Choroid plexus epithelial cell (primary cell): ENCODE results near the gene ENPEP.
"Not testable (repeated sequence)": the region's sequence is repeated elsewhere in the genome, so short reads cannot be mapped to it uniquely, and the experiment has no call there.

ENCODE experiments used
- DNase-seq: peaks from one replicate; pipeline ENCODE4 v3.0.0-alpha.2; 2010; ENCODE audit warnings: low read depth
- H3K4me3 ChIP-seq: 2 replicates; pipeline ENCODE4 v1.5.1; 2011; ENCODE audit warnings: low read depth, mild to moderate bottlenecking, control low read depth, low read length, moderate library complexity
- TF ChIP-seq, protein P1 (sequence below): conservative IDR thresholded peaks from 2 replicates; pipeline ENCODE4 v1.5.1; 2011; ENCODE audit warnings: low read depth, mild to moderate bottlenecking, control low read depth, inconsistent platforms, low read length, moderate library complexity

ENPEP gene

GRCh38 chr4:110540581-110540980 is 64.6 kb downstream of the ENPEP start:
- peak; percentile 44 for DNase-seq
- TF ChIP-seq, protein P1, sequence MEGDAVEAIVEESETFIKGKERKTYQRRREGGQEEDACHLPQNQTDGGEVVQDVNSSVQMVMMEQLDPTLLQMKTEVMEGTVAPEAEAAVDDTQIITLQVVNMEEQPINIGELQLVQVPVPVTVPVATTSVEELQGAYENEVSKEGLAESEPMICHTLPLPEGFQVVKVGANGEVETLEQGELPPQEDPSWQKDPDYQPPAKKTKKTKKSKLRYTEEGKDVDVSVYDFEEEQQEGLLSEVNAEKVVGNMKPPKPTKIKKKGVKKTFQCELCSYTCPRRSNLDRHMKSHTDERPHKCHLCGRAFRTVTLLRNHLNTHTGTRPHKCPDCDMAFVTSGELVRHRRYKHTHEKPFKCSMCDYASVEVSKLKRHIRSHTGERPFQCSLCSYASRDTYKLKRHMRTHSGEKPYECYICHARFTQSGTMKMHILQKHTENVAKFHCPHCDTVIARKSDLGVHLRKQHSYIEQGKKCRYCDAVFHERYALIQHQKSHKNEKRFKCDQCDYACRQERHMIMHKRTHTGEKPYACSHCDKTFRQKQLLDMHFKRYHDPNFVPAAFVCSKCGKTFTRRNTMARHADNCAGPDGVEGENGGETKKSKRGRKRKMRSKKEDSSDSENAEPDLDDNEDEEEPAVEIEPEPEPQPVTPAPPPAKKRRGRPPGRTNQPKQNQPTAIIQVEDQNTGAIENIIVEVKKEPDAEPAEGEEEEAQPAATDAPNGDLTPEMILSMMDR: no peak
- H3K4me3 ChIP-seq: no peak overlapping the region

GRCh38 chr4:110540982-110541451 is 65.1 kb downstream of the ENPEP start:
- peak; percentile 72 for DNase-seq
- TF ChIP-seq, protein P1: no peak
- no peak overlapping the region for H3K4me3 ChIP-seq

GRCh38 chr4:110543577-110543976 is 67.6 kb downstream of the ENPEP start:
- TF ChIP-seq, protein P1: no peak
- no peak for DNase-seq
- no peak overlapping the region for H3K4me3 ChIP-seq

DNA sequence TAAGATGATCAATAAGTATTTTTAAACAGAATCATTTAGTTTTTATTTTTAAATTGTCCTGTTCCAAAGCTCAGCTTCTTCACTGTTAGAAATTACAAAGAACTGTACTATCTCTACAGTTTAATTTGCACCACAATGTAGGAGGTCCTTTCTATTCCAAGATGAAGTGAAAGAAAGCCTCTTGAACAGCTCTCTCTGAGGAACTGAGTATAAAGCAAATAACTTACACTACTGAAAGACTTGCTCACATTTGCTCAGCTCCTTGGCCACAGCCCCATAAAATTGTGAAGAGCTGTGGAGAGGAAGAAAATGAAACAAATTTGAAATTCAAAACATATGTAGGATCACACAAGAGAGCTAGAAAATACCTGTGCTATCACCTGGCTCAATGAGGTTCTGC is 68.6 kb downstream of the ENPEP start:
- no peak overlapping the region for H3K4me3 ChIP-seq
- TF ChIP-seq, protein P1: no peak
- DNase-seq: no peak

DNA sequence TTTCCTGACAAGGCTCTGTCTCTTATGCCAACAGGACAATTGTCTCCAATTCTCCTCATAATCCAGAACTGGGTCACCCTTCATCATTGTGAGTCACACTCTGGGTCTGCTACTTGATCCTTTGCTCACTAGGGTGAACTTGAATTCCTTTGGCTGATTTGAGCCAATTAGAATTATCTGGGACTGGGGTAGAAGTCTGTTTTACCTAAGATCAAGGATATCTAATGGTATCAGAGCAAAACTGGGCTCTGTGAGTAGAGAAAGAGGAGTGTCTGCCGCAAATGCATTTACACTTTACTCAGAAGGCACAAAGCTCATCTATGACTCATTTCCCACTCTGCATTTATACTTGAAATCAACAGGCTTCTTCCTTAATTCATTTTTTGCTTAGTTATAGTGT is 74.3 kb downstream of the ENPEP start:
- no peak overlapping the region for H3K4me3 ChIP-seq
- TF ChIP-seq, protein P1: no peak
- DNase-seq: peak; percentile 43

DNA sequence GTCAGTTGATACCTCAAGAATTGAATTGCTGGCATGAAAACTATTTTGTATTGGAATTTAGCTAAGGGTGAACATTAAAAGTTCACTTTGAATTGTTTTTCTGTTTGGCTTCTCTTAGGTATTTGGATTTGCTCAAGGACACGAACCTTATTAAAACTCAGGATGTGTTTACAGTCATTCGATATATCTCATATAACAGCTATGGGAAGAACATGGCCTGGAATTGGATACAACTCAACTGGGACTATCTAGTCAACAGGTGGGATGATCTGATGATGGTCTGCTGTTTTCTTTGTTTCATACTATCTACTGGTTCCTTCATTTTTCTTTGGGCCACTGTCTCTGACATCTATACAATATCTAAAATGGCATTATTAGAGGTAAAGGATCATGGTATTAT is 77.2 kb downstream of the ENPEP start:
- TF ChIP-seq, protein P1: no peak
- no peak for DNase-seq
- H3K4me3 ChIP-seq: no peak overlapping the region

GRCh38 chr4:110567214-110567613 is 91.3 kb downstream of the ENPEP start:
- H3K4me3 ChIP-seq: no peak overlapping the region
- no peak for DNase-seq
- TF ChIP-seq, protein P1: no peak

DNA sequence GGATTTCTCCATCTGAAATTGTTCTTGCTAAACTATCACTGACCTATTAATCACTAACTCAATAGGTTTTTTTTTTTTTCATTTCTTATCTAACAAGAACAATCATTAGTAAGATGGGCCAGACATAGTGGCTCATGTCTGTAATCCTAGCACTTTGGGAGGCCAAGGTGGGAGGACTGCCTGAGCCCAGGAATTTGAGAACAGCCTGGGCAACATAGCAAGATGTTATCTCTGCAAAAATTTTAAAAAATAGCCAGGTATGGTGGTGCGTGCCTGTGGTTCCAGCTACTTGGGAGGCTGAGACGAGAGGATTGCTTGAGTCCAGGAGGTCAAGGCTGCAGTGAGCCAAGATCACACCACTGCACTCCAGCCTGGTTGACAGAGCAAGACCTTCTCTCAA is 100.7 kb downstream of the ENPEP start:
- not testable (repeated sequence) for DNase-seq, H3K4me3 ChIP-seq
